Measurements from ENCODE around the gene POLR3C.

- TF ChIP-seq, protein P1, sequence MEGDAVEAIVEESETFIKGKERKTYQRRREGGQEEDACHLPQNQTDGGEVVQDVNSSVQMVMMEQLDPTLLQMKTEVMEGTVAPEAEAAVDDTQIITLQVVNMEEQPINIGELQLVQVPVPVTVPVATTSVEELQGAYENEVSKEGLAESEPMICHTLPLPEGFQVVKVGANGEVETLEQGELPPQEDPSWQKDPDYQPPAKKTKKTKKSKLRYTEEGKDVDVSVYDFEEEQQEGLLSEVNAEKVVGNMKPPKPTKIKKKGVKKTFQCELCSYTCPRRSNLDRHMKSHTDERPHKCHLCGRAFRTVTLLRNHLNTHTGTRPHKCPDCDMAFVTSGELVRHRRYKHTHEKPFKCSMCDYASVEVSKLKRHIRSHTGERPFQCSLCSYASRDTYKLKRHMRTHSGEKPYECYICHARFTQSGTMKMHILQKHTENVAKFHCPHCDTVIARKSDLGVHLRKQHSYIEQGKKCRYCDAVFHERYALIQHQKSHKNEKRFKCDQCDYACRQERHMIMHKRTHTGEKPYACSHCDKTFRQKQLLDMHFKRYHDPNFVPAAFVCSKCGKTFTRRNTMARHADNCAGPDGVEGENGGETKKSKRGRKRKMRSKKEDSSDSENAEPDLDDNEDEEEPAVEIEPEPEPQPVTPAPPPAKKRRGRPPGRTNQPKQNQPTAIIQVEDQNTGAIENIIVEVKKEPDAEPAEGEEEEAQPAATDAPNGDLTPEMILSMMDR (conservative IDR thresholded peaks at IDR 0.05 in 1 of 2, IDR thresholded peaks at IDR 0.05 in 1 of 2; ENCODE audit: extremely low read depth in 1 of 2, insufficient read depth in 1 of 2, low read depth in 1 of 2, low read length in 2 of 2): no peak
- no peak for TF ChIP-seq EZH2 (IDR thresholded peaks at IDR 0.05; ENCODE audit: borderline replicate concordance, low read length)
Measured at GRCh38 chr1:145886816-145887215, 62.8 kb downstream of the POLR3C start.

Data from mammary epithelial cell (primary cell).